Activated CD8-positive, alpha-beta T cell treated with anti-CD3 and anti-CD28 coated beads, Interleukin-2, amount 10 ng/mL, durations not matched to agents 7 days and 5 days (primary cell): ENCODE measurements around the gene CREB1. TPM values are rescaled to one million over a fixed set of nuclear protein-coding genes. Genes with fewer than 3 reads are reported as not detected.

Experiments
- ATAC-seq: fragments of 150-1000 bp; cut with Tn5 transposase; one replicate; pipeline ENCODE4 v1.10.0; 2021; ENCODE audit warnings: moderate library complexity
- CTCF ChIA-PET: fragments of 350-600 bp; sonication (Branson Sonifier 250); formaldehyde crosslinking; loops from one replicate; lab custom pipeline; 2021; ENCODE audit warnings: antibody characterized with exemption; lab: Charles Lee
- POLR2A ChIA-PET: fragments of 350-600 bp; sonication (Branson Sonifier 250); formaldehyde crosslinking; loops from one replicate; lab custom pipeline; 2021; ENCODE audit warnings: antibody characterized with exemption; lab: Charles Lee
- DNase-seq: peaks from one replicate; pipeline ENCODE4 v3.0.0-alpha.2; 2020
- H3K27ac Mint-ChIP-seq: one replicate; pipeline ENCODE4 v1.8.0; 2021; ENCODE audit warnings: mild to moderate bottlenecking, mixed read lengths
- H3K27me3 Mint-ChIP-seq: one replicate; pipeline ENCODE4 v1.8.0; 2021; ENCODE audit warnings: low read depth, mixed read lengths
- H3K36me3 Mint-ChIP-seq: one replicate; pipeline ENCODE4 v1.8.0; 2021; ENCODE audit warnings: low read depth, mixed read lengths
- H3K4me1 Mint-ChIP-seq: one replicate; pipeline ENCODE4 v1.8.0; 2021; ENCODE audit warnings: low read depth, mixed read lengths
- H3K4me3 Mint-ChIP-seq: one replicate; pipeline ENCODE4 v1.8.0; 2021; ENCODE audit warnings: mild to moderate bottlenecking, mixed read lengths
- H3K9me3 Mint-ChIP-seq: one replicate; pipeline ENCODE4 v1.8.0; 2022; ENCODE audit warnings: mixed read lengths; ENCODE audit not compliant: insufficient read depth
- total RNA-seq, 2 experiments: library from RNA; stranded (reverse); gene quantifications; one replicate each; pipeline ENCODE4 v1.2.3, GENCODE V29; 2021

CREB1 gene
- total RNA-seq, 2 experiments from 2014 or later: 87.6 to 103 TPM

DNA sequence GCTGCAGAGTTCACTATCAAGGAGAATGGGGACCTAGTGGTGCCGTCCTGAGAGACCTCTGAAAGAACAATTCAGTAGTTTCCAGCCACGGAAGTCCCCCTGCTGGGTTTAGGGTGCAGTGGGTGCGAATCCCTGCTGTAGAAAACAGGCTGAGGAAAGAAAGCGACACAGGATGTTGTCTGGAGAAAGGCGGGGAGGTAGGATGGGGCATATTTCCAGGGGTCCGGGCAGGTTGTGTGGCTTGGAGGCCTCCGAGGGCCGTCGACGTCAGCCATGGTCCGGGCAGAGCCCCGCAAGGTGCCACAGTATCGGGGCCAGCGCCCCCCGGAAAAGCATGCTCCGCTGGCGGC lies 807 bp upstream of the CREB1 start:
- ChIA-PET POLR2A (interaction anchor here (3.9 kb wide), 1 partner anchor 23 kb away, joined by 28 read pairs; no protein-coding TSS in a partner anchor), CTCF (interaction anchor here (1.0 kb wide), 1 partner anchor 97 kb away, joined by 3 read pairs; the partner anchor contains the start of gene METTL21A)
- ATAC-seq (peak; percentile 11), DNase-seq (peak; percentile 66)
- Mint-ChIP-seq H3K4me3 (peak overlapping the region; percentile 90), H3K27me3 (peaks cover 15% of the 10 kb centered on the region), H3K36me3 (peaks cover 22% of the 10 kb centered on the region), H3K9me3 (no peaks in the 10 kb centered on the region), H3K27ac (peak overlapping the region; percentile 95), H3K4me1 (peaks cover 45% of the 10 kb centered on the region)

- Mint-ChIP-seq H3K4me3 (peak overlapping the region; percentile 90), H3K36me3 (peaks cover 30% of the 10 kb centered on the region), H3K27ac (peak overlapping the region; percentile 99), H3K27me3 (peaks cover 15% of the 10 kb centered on the region), H3K9me3 (no peaks in the 10 kb centered on the region), H3K4me1 (peaks cover 52% of the 10 kb centered on the region)
- POLR2A ChIA-PET: interaction anchor here (0.6 to 3.9 kb wide), 39 partner anchors 8 to 766 kb away, joined by 3 to 60 read pairs (median 4); partner anchors contain the start of genes CCNYL1, FASTKD2, KLF7 and MDH1B
- peak; percentile 3 for ATAC-seq
- DNase-seq: peak; percentile 71
- CTCF ChIA-PET: interaction anchor here (0.6 to 2.8 kb wide), 11 partner anchors 11 to 181 kb away, joined by 3 to 15 read pairs (median 3); partner anchors contain the start of genes CCNYL1 and METTL21A
Measured at GRCh38 chr2:207530160-207531031, 634 bp downstream of the CREB1 start.

DNA sequence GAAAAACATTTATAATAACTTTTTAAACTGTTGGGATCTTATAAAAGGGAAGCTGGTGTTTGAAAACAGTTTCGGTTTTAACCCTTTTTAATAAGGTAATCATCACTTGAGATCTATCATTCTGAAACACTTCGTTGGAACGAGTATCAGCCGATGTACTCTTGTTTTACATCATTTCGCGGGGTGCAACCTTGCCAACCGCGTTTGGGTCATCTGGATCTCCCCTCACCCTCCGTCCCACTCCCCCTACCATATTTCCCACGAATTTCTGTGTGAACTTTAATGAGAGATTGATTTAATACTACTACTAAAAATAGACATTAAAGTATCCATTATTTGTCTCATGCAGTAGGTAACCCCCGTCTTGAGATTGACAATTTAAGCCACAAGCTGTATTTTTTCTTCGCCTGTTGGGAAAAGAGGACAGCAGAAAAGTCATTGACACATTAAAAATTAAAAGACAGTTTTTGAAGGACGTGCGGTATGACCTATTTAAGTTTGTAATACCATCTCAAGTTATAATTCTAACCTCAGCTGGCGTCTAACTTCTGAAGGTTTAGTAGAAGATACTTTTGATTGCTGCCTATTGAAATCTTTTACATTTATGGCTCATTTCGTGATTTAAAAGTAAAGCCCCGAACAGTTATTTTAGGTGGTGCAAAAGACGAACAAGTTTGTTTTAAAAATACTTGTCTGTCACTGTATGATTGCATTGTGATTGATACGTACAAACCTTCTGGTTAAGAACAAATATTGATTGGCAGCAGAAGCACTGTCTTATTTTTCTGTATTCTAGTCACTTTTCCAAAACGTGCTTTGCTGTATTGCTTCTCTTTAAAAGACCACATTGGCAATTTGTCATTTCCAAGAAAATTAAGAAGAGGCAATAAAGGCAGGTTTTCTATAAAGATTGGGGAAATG lies 1.5 kb downstream of the CREB1 start:
- CTCF ChIA-PET: interaction anchor here (1.1 to 2.8 kb wide), 7 partner anchors 10 to 180 kb away, joined by 3 to 15 read pairs (median 3); partner anchors contain the start of genes CCNYL1 and METTL21A
- no peaks in the 10 kb centered on the region for H3K9me3 Mint-ChIP-seq
- peaks cover 47% of the 10 kb centered on the region for H3K4me1 Mint-ChIP-seq
- H3K27ac Mint-ChIP-seq: peak overlapping the region; percentile 94
- peaks cover 15% of the 10 kb centered on the region for H3K27me3 Mint-ChIP-seq
- H3K36me3 Mint-ChIP-seq: peaks cover 31% of the 10 kb centered on the region
- POLR2A ChIA-PET: interaction anchor here (0.6 to 3.9 kb wide), 25 partner anchors 9 to 766 kb away, joined by 3 to 60 read pairs (median 5); partner anchors contain the start of genes CCNYL1, FASTKD2, MDH1B and METTL21A
- ATAC-seq (no peak), DNase-seq (peak; percentile 39)
- H3K4me3 Mint-ChIP-seq: peak overlapping the region; percentile 79

GRCh38 chr2:207532676-207533075 lies 2.9 kb downstream of the CREB1 start:
- no peaks in the 10 kb centered on the region for H3K9me3 Mint-ChIP-seq
- peak overlapping the region; percentile 94 for H3K27ac Mint-ChIP-seq
- peaks cover 47% of the 10 kb centered on the region for H3K4me1 Mint-ChIP-seq
- peaks cover 9% of the 10 kb centered on the region for H3K27me3 Mint-ChIP-seq
- peak overlapping the region; percentile 79 for H3K4me3 Mint-ChIP-seq
- peaks cover 36% of the 10 kb centered on the region for H3K36me3 Mint-ChIP-seq
- ATAC-seq (no peak), DNase-seq (no peak)
- POLR2A ChIA-PET: interaction anchor here (0.6 to 3.7 kb wide), 3 partner anchors 93 to 733 kb away, joined by 3 to 60 read pairs (median 6); partner anchors contain the start of genes CCNYL1 and METTL21A
- CTCF ChIA-PET: interaction anchor here (0.9 to 2.8 kb wide), 4 partner anchors 9 to 732 kb away, joined by 3 to 10 read pairs (median 5); no protein-coding TSS in a partner anchor

GRCh38 chr2:207533461-207534008 lies 3.8 kb downstream of the CREB1 start:
- ATAC-seq (no peak), DNase-seq (no peak)
- ChIA-PET POLR2A (interaction anchor here (0.6 to 2.4 kb wide), 6 partner anchors 13 to 369 kb away, joined by 3 to 11 read pairs (median 4); partner anchors contain the start of genes CCNYL1 and METTL21A), CTCF (interaction anchor here (0.6 to 1.8 kb wide), 6 partner anchors 12 to 733 kb away, joined by 3 to 6 read pairs (median 4); partner anchors contain the start of gene METTL21A)
- Mint-ChIP-seq H3K4me3 (peak overlapping the region; percentile 34), H3K9me3 (no peaks in the 10 kb centered on the region), H3K4me1 (peaks cover 42% of the 10 kb centered on the region), H3K36me3 (peaks cover 41% of the 10 kb centered on the region), H3K27me3 (peaks cover 2% of the 10 kb centered on the region), H3K27ac (peak overlapping the region; percentile 39)

GRCh38 chr2:207534417-207534816 lies 4.7 kb downstream of the CREB1 start:
- ATAC-seq (no peak), DNase-seq (no peak)
- Mint-ChIP-seq H3K9me3 (no peaks in the 10 kb centered on the region), H3K27ac (peak overlapping the region; percentile 39), H3K4me3 (peak overlapping the region; percentile 5), H3K36me3 (peaks cover 44% of the 10 kb centered on the region), H3K27me3 (no peaks in the 10 kb centered on the region), H3K4me1 (peaks cover 40% of the 10 kb centered on the region)
- CTCF ChIA-PET: interaction anchor here (1.8 kb wide), 1 partner anchor 91 kb away, joined by 5 read pairs; the partner anchor contains the start of gene METTL21A
- POLR2A ChIA-PET: interaction anchor here (1.0 to 2.4 kb wide), 3 partner anchors 13 to 370 kb away, joined by 3 to 11 read pairs (median 3); partner anchors contain the start of gene METTL21A

DNA sequence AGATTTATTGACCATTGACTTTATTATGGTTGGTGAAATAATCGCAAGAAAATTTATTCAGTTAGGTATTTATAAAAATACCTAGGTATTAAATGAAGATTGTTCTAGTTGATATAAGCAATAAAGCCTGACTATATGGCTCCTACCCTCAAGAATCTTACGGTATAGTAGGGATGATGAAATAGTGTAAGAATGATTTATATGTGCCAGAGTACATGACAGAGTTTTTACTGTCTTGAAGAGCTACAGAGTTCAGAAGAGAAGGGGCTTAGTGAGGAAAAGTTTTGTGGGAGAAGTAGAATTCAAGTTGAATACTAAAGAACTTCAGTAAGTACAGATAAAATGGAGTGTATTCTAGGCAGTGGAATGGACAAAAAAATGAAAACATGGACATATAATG lies 9.7 kb downstream of the CREB1 start:
- H3K27me3 Mint-ChIP-seq: no peaks in the 10 kb centered on the region
- no peak for ATAC-seq
- no peak overlapping the region for H3K27ac Mint-ChIP-seq
- no peak overlapping the region for H3K4me3 Mint-ChIP-seq
- DNase-seq: no peak
- CTCF ChIA-PET: interaction anchor here (1.3 kb wide), 1 partner anchor 86 kb away, joined by 3 read pairs; the partner anchor contains the start of gene METTL21A
- POLR2A ChIA-PET: interaction anchor here (3.6 kb wide), 1 partner anchor 9 kb away, joined by 19 read pairs; the partner anchor contains the start of gene CREB1
- peaks cover 34% of the 10 kb centered on the region for H3K4me1 Mint-ChIP-seq
- peaks cover 43% of the 10 kb centered on the region for H3K36me3 Mint-ChIP-seq
- no peaks in the 10 kb centered on the region for H3K9me3 Mint-ChIP-seq

GRCh38 chr2:207540431-207540830 lies 10.7 kb downstream of the CREB1 start:
- Mint-ChIP-seq H3K9me3 (no peaks in the 10 kb centered on the region), H3K4me3 (no peak overlapping the region), H3K27ac (no peak overlapping the region), H3K27me3 (no peaks in the 10 kb centered on the region), H3K4me1 (peaks cover 27% of the 10 kb centered on the region), H3K36me3 (peaks cover 41% of the 10 kb centered on the region)
- DNase-seq (no peak), ATAC-seq (no peak)
- ChIA-PET POLR2A (interaction anchor here (0.8 to 3.6 kb wide), 2 partner anchors 8 to 10 kb away, joined by 3 to 19 read pairs; partner anchors contain the start of gene CREB1), CTCF (interaction anchor here (1.3 kb wide), 1 partner anchor 85 kb away, joined by 3 read pairs; the partner anchor contains the start of gene METTL21A)

DNA sequence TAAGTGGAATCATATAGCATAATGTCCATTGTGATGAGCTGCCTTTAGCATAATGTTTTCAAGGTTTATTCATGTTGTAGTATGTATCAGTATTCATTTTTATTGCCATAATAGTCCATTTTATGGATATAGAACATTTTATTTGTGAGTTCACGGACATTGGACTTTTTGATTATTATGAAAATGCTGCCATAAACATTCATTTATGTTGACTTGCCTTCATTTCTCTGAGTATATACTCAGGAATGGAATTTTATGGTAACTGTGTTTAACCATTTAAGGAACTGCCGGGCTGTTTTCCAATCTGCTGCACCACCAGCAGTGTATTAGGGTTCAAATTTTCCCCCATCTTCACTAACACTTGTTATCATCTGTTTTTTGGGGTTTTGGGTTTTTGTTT lies 12.2 kb downstream of the CREB1 start:
- Mint-ChIP-seq H3K9me3 (no peaks in the 10 kb centered on the region), H3K36me3 (peaks cover 46% of the 10 kb centered on the region), H3K4me3 (no peak overlapping the region), H3K27ac (no peak overlapping the region), H3K27me3 (no peaks in the 10 kb centered on the region), H3K4me1 (peaks cover 31% of the 10 kb centered on the region)
- POLR2A ChIA-PET: interaction anchor here (3.6 kb wide), 1 partner anchor 12 kb away, joined by 19 read pairs; the partner anchor contains the start of gene CREB1
- DNase-seq: no peak
- no peak for ATAC-seq
- CTCF ChIA-PET: interaction anchor here (2.1 kb wide), 1 partner anchor 10 kb away, joined by 10 read pairs; no protein-coding TSS in a partner anchor

GRCh38 chr2:207543272-207543671 lies 13.5 kb downstream of the CREB1 start:
- Mint-ChIP-seq H3K4me3 (no peak overlapping the region), H3K27ac (no peak overlapping the region), H3K36me3 (peaks cover 41% of the 10 kb centered on the region), H3K4me1 (peaks cover 29% of the 10 kb centered on the region), H3K9me3 (no peaks in the 10 kb centered on the region), H3K27me3 (no peaks in the 10 kb centered on the region)
- ChIA-PET POLR2A (interaction anchor here (1.6 kb wide), 1 partner anchor 13 kb away, joined by 9 read pairs; no protein-coding TSS in a partner anchor), CTCF (no interaction called here)
- no peak for ATAC-seq
- DNase-seq: no peak
